Left ventricle myocardium inferior (tissue), 1 donor: ENCODE results near the gene COMMD10. TPM values are rescaled to one million over a fixed set of nuclear protein-coding genes. Genes with fewer than 3 reads are reported as not detected.

Source experiments
- DNase-seq: peaks from one replicate; pipeline ENCODE4 v3.0.0-alpha.2; 2020
- H3K27ac ChIP-seq: fragments of 200-600 bp; replicated peaks from 2 replicates; pipeline ENCODE4 v1.8.0; 2021
- H3K27me3 ChIP-seq: fragments of 200-600 bp; 2 replicates; pipeline ENCODE4 v1.8.0; 2021; ENCODE audit warnings: low read depth
- H3K36me3 ChIP-seq: fragments of 200-600 bp; 2 replicates; pipeline ENCODE4 v1.8.0; 2021
- H3K4me1 ChIP-seq: fragments of 200-600 bp; 2 replicates; pipeline ENCODE4 v1.8.0; 2021
- H3K4me3 ChIP-seq: fragments of 200-600 bp; 2 replicates; pipeline ENCODE4 v1.8.0; 2021; ENCODE audit warnings: mild to moderate bottlenecking, moderate library complexity
- H3K9me3 ChIP-seq: fragments of 200-600 bp; replicated peaks from 2 replicates; pipeline ENCODE4 v1.8.0; 2021
- CTCF ChIP-seq: fragments of 200-600 bp; IDR thresholded peaks from 2 replicates; pipeline ENCODE4 v1.8.0; 2021; ENCODE audit warnings: antibody characterized with exemption, mild to moderate bottlenecking, borderline replicate concordance
- intact Hi-C: fragments of 100-400 bp; cut with micrococcal nuclease; formaldehyde crosslinking; loops from one replicate; pipeline ENCODE4 v1.11.0; 2022
- long read RNA-seq: library from polyadenylated mRNA; unstranded; transcript quantifications from one replicate; pipeline ENCODE4 v2.0.0, GENCODE V29; 2021
- total RNA-seq: library from RNA; stranded (reverse); fragmentation: NEBNext Ultra II Directional; extraction: Animal tissue kit (Norgen Biotek cat#: 25700); gene quantifications from one replicate; pipeline ENCODE4 v1.2.1, GENCODE V29; 2021
- donor health status: DM: no; HTN: yes; CAD: no; lungs with severe emphysema.

COMMD10 gene
- total RNA-seq: 39.4 TPM
- long read RNA-seq, transcript COMMD10-201 (7 exons, 1,469 nt): major isoform, 54 of 64 reads
- long read RNA-seq, partial matches to known transcripts: 0 of 64 reads
- long read RNA-seq, other reads (novel, unspliced or antisense): 10 of 64 reads

GRCh38 chr5:116084871-116085715 lies at the start of gene COMMD10:
Gene COMMD10, plus strand, starts transcription at chr5:116085025.
- no peaks in the 10 kb centered on the region for H3K9me3 ChIP-seq
- TF ChIP-seq CTCF: no peak
- H3K4me1 ChIP-seq: peaks cover 67% of the 10 kb centered on the region
- H3K4me3 ChIP-seq: peak within 1 kb of the TSS; percentile 93
- peaks cover 20% of the 10 kb centered on the region for H3K36me3 ChIP-seq
- intact Hi-C loops: no loop called here
- DNase-seq: peak; percentile 81
- H3K27ac ChIP-seq: peak within 1 kb of the TSS; percentile 95
- no peaks in the 10 kb centered on the region for H3K27me3 ChIP-seq

DNA sequence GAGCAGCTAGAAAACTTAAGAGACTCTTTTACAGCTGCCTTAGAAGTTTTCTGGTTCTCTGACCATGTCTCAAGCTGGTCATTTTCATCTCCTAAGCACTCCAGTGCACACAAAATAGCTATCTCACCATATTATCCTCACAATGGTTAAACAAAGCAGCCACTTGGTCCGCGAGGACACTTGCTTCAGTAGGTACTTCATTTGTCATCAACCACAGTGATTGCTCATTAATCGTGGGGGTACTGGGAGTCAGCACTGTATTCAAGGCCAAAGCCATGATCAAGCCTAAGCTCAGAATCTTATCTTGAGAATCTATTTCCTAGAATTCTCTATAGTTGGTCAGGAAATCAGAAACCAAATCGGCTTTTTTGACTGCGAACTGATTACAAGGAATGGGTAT lies 49.7 kb upstream of the COMMD10 start:
- H3K27ac ChIP-seq: no peak overlapping the region
- no peaks in the 10 kb centered on the region for H3K36me3 ChIP-seq
- H3K4me3 ChIP-seq: no peak overlapping the region
- peaks cover 19% of the 10 kb centered on the region for H3K27me3 ChIP-seq
- no peak for TF ChIP-seq CTCF
- H3K4me1 ChIP-seq: no peaks in the 10 kb centered on the region
- no peaks in the 10 kb centered on the region for H3K9me3 ChIP-seq
- intact Hi-C loops: no loop called here
- DNase-seq: no peak

GRCh38 chr5:116037236-116037822 lies 47.5 kb upstream of the COMMD10 start:
- Histone ChIP-seq H3K9me3 (no peaks in the 10 kb centered on the region), H3K36me3 (no peaks in the 10 kb centered on the region), H3K27ac (no peak overlapping the region), H3K4me3 (no peak overlapping the region), H3K27me3 (peaks cover 23% of the 10 kb centered on the region), H3K4me1 (no peaks in the 10 kb centered on the region)
- TF ChIP-seq CTCF: no peak
- intact Hi-C loops: no loop called here
- no peak for DNase-seq

DNA sequence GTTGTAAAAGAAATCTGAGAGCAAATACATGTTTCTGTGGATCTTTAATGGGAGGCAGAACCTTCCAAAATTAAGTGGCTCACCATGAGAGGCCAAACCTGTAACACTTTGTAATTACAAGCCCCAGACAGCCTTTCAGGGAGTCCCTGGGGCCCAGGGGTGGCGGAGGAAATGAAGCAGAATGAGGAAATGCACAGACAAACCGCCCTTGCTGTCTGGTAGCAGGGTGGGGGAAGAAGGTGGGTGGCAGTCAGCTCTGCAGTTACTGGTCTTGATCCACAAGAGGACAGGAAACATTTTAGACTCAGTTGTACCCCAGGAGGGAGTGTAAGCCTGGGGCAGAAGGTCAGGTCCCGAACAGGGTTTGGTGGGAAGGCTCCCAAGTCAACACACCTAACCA lies 46.0 kb upstream of the COMMD10 start:
- no peak for DNase-seq
- no peaks in the 10 kb centered on the region for H3K36me3 ChIP-seq
- H3K9me3 ChIP-seq: no peaks in the 10 kb centered on the region
- H3K27me3 ChIP-seq: peaks cover 23% of the 10 kb centered on the region
- H3K4me1 ChIP-seq: no peaks in the 10 kb centered on the region
- intact Hi-C loops: no loop called here
- TF ChIP-seq CTCF: no peak
- no peak overlapping the region for H3K4me3 ChIP-seq
- no peak overlapping the region for H3K27ac ChIP-seq

- H3K27ac ChIP-seq: no peak overlapping the region
- no peak for DNase-seq
- peaks cover 17% of the 10 kb centered on the region for H3K27me3 ChIP-seq
- intact Hi-C loops: no loop called here
- no peaks in the 10 kb centered on the region for H3K4me1 ChIP-seq
- H3K4me3 ChIP-seq: no peak overlapping the region
- TF ChIP-seq CTCF: no peak
- no peaks in the 10 kb centered on the region for H3K9me3 ChIP-seq
- H3K36me3 ChIP-seq: no peaks in the 10 kb centered on the region
These were observed 42.5 kb upstream of the COMMD10 start for GRCh38 chr5:116042375-116042774.
